GM12878 (cell line): ENCODE data around the gene CNN2. TPM values are rescaled to one million over a fixed set of nuclear protein-coding genes. Genes with fewer than 3 reads are reported as not detected.

Experiments
- ATF2 ChIP-seq: IDR thresholded peaks from 2 replicates; pipeline ENCODE4 v1.6.1; 2012; ENCODE audit warnings: low read length, inconsistent platforms
- CBX5 ChIP-seq: sonication (generic); IDR thresholded peaks from 2 replicates; pipeline ENCODE4 v1.6.1; 2016; ENCODE audit warnings: low read depth, moderate library complexity, mild to moderate bottlenecking, inconsistent platforms
- EGR1 ChIP-seq, 2 experiments: IDR thresholded peaks; 1 replicate in 1 of 2; 2 replicates in 1 of 2; pipeline ENCODE4 v1.6.1; 2011 to 2012; ENCODE audit warnings: low read depth in 2 of 2, low read length in 2 of 2, borderline replicate concordance in 1 of 2, mild to moderate bottlenecking in 1 of 2, moderate library complexity in 1 of 2
- ESRRA ChIP-seq: IDR thresholded peaks from 2 replicates; pipeline ENCODE4 v1.6.1; 2012; ENCODE audit warnings: mild to moderate bottlenecking, low read length, improper control_type of control experiment
- IRF3 ChIP-seq: fragments of 450-650 bp; IDR thresholded peaks from 2 replicates; pipeline ENCODE4 v1.6.1; 2014; ENCODE audit warnings: mild to moderate bottlenecking
- MEF2A ChIP-seq: IDR thresholded peaks from 2 replicates; pipeline ENCODE4 v1.6.1; 2011; ENCODE audit warnings: low read depth, mild to moderate bottlenecking, low read length, moderate library complexity; ENCODE audit not compliant: insufficient read depth
- MEF2B ChIP-seq: fragments of 450-650 bp; IDR thresholded peaks from 2 replicates; pipeline ENCODE4 v1.6.1; 2018; ENCODE audit warnings: mild to moderate bottlenecking, moderate library complexity; ENCODE audit not compliant: partially characterized antibody, poor library complexity, severe bottlenecking
- MTA2 ChIP-seq: fragments of 450-650 bp; IDR thresholded peaks from 2 replicates; pipeline ENCODE4 v1.6.1; 2016; ENCODE audit warnings: low read depth, mild to moderate bottlenecking, moderate library complexity
- PML ChIP-seq: IDR thresholded peaks from 2 replicates; pipeline ENCODE4 v1.6.1; 2012; ENCODE audit warnings: low read length, inconsistent platforms
- POLR2AphosphoS2 ChIP-seq: IDR thresholded peaks from 2 replicates; pipeline ENCODE4 v1.6.1; 2011; ENCODE audit warnings: low read depth, mild to moderate bottlenecking, low read length, improper control_type of control experiment, moderate library complexity
- POLR2AphosphoS5 ChIP-seq: IDR thresholded peaks from 2 replicates; pipeline ENCODE4 v1.6.1; 2011; ENCODE audit warnings: mild to moderate bottlenecking, low read length, inconsistent platforms
- STAT1 ChIP-seq: fragments of 450-650 bp; conservative IDR thresholded peaks from 2 replicates; pipeline ENCODE4 v1.6.1; 2014; ENCODE audit warnings: antibody characterized with exemption, mild to moderate bottlenecking
- ZBTB4 ChIP-seq: fragments of 450-650 bp; formaldehyde crosslinking; IDR thresholded peaks from 2 replicates; pipeline ENCODE4 v1.4.0; 2022; ENCODE audit warnings: mild to moderate bottlenecking, moderate library complexity
- ZNF207 ChIP-seq: fragments of 450-650 bp; IDR thresholded peaks from 2 replicates; pipeline ENCODE4 v1.6.1; 2014; ENCODE audit warnings: antibody characterized with exemption, mild to moderate bottlenecking, borderline replicate concordance
- ZNF217 ChIP-seq: fragments of 450-650 bp; IDR thresholded peaks from 2 replicates; pipeline ENCODE4 v1.6.1; 2017; ENCODE audit warnings: antibody characterized with exemption, mild to moderate bottlenecking
- ZSCAN29 ChIP-seq: fragments of 450-650 bp; IDR thresholded peaks from 2 replicates; pipeline ENCODE4 v1.6.1; 2017; ENCODE audit warnings: mild to moderate bottlenecking, moderate library complexity
- polyA plus RNA-seq, 11 experiments: library from polyadenylated mRNA; depleted of rRNA in 4 of 11; unstranded in 6 of 11; stranded (reverse) in 5 of 11; fragments of >200 nt; fragmentation: Nextera tagmentation in 4 of 11; fragmentation: Illumina TruSeq in 1 of 11; extraction: Ambion mirVana in 4 of 11; extraction: Trizol in 1 of 11; gene quantifications; 1 replicate in 1 of 11; 2 replicates in 10 of 11; pipeline versions ENCODE4 v1.2.1 to v1.2.3, GENCODE V29; 2011 to 2016; ENCODE audit warnings: inconsistent platforms in 2 of 11, missing spikeins in 2 of 11, low read depth in 1 of 11
- total RNA-seq, 4 experiments: library from RNA; depleted of rRNA in 3 of 4; stranded (reverse); fragments of >200 nt in 3 of 4; fragmentation: Illumina TruSeq in 1 of 4; extraction: Trizol in 1 of 4; gene quantifications; 2 replicates each; pipeline versions ENCODE4 v1.2.1 to v1.2.3, GENCODE V29; 2013 to 2021
- TF ChIP-seq, protein P1 (sequence below): fragments of 450-650 bp; IDR thresholded peaks from 2 replicates; pipeline ENCODE4 v1.6.1; 2017; ENCODE audit warnings: mild to moderate bottlenecking, moderate library complexity

The CNN2 gene
- total and polyA plus RNA-seq, 10 of the 15 experiments (the other 5 are each of a cell fraction or from before 2014, with no cell fraction given): 34.7 to 311 (median 172) TPM

DNA sequence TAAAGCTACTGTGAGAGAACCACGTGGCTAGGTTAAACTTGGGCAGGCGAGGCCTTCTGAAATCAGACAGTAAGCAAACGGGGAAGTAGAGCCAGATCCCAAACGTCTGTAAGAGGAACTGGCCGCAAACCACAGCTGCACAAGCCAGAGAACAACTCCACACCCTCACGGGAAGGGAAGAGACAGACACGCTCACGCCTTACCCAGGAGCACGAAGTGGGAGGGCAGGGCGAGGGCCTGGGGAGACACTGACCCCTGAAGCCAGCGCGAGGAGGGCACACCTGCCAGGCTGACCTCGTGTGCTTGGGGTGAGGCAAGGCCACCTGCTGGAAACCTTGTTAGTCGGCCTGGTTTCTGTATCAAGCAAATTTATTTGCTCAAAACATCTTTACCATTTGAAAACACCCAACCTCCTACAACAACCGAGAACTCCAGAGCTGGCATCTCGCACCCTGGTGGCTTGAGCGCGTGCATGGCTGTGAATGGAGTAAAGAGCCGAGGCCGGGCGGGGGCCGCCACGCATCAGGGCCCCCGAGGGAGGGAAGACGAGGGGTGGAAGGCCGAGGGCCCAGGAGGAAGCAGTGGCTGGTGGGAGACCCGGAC lies 61.5 kb downstream of the CNN2 start (continued):
- no peak for TF ChIP-seq ZSCAN29
- peak; percentile 66 for TF ChIP-seq POLR2AphosphoS5
- peak in 1 of 2 experiments; percentile 3; a peak in 1 of 3 replicates for TF ChIP-seq EGR1 (IDR thresholded peaks at IDR 0.05; ENCODE audit: borderline replicate concordance in 1 of 2, low read depth in 2 of 2, low read length in 2 of 2)
- TF ChIP-seq PML: peak; percentile 78
- no peak for TF ChIP-seq IRF3
- TF ChIP-seq ESRRA: no peak
- TF ChIP-seq CBX5: no peak
- no peak for TF ChIP-seq MEF2A
- TF ChIP-seq MEF2B: no peak
- no peak for TF ChIP-seq ZNF217
- TF ChIP-seq, protein P1, sequence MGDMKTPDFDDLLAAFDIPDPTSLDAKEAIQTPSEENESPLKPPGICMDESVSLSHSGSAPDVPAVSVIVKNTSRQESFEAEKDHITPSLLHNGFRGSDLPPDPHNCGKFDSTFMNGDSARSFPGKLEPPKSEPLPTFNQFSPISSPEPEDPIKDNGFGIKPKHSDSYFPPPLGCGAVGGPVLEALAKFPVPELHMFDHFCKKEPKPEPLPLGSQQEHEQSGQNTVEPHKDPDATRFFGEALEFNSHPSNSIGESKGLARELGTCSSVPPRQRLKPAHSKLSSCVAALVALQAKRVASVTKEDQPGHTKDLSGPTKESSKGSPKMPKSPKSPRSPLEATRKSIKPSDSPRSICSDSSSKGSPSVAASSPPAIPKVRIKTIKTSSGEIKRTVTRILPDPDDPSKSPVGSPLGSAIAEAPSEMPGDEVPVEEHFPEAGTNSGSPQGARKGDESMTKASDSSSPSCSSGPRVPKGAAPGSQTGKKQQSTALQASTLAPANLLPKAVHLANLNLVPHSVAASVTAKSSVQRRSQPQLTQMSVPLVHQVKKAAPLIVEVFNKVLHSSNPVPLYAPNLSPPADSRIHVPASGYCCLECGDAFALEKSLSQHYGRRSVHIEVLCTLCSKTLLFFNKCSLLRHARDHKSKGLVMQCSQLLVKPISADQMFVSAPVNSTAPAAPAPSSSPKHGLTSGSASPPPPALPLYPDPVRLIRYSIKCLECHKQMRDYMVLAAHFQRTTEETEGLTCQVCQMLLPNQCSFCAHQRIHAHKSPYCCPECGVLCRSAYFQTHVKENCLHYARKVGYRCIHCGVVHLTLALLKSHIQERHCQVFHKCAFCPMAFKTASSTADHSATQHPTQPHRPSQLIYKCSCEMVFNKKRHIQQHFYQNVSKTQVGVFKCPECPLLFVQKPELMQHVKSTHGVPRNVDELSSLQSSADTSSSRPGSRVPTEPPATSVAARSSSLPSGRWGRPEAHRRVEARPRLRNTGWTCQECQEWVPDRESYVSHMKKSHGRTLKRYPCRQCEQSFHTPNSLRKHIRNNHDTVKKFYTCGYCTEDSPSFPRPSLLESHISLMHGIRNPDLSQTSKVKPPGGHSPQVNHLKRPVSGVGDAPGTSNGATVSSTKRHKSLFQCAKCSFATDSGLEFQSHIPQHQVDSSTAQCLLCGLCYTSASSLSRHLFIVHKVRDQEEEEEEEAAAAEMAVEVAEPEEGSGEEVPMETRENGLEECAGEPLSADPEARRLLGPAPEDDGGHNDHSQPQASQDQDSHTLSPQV: no peak
- peak; percentile 49; the same call in 1 of the 2 replicates for TF ChIP-seq ATF2
- no peak for TF ChIP-seq ZNF207
- no peak for TF ChIP-seq STAT1
- no peak for TF ChIP-seq MTA2
- TF ChIP-seq ZBTB4 (CRISPR knock-in tag): no peak
- no peak; the same call in 1 of the 2 replicates for TF ChIP-seq POLR2AphosphoS2
